Progenitor cell of endocrine pancreas (in vitro differentiated cells): ENCODE results near the gene LDLRAD4. TPM values are rescaled to one million over a fixed set of nuclear protein-coding genes. Genes with fewer than 3 reads are reported as not detected.

Source experiments
- DNase-seq: peaks from one replicate; pipeline ENCODE4 v3.0.0; 2021; ENCODE audit warnings: low spot score; ENCODE audit not compliant: unreplicated experiment
- H3K27ac Mint-ChIP-seq: 2 replicates; pipeline ENCODE4 v1.8.0; 2021; ENCODE audit warnings: mild to moderate bottlenecking, moderate library complexity, mixed read lengths
- H3K27me3 Mint-ChIP-seq: 2 replicates; pipeline ENCODE4 v1.8.0; 2021; ENCODE audit warnings: mixed read lengths
- H3K36me3 Mint-ChIP-seq: 2 replicates; pipeline ENCODE4 v1.8.0; 2022; ENCODE audit warnings: mixed read lengths; ENCODE audit not compliant: insufficient read depth
- H3K4me1 Mint-ChIP-seq: 2 replicates; pipeline ENCODE4 v1.8.0; 2021; ENCODE audit warnings: low read depth, mixed read lengths
- H3K4me3 Mint-ChIP-seq: 2 replicates; pipeline ENCODE4 v1.8.0; 2021; ENCODE audit warnings: low read depth, mild to moderate bottlenecking, moderate library complexity, mixed read lengths
- H3K9me3 Mint-ChIP-seq: 2 replicates; pipeline ENCODE4 v1.8.0; 2021; ENCODE audit warnings: low read depth, mixed read lengths
- CTCF ChIP-seq: fragments of 200-600 bp; sonication (generic); IDR thresholded peaks from one replicate; pipeline ENCODE4 v1.5.0; 2021; ENCODE audit warnings: antibody characterized with exemption, mild to moderate bottlenecking; ENCODE audit not compliant: unreplicated experiment
- total RNA-seq: library from RNA; stranded (reverse); gene quantifications from 2 replicates; pipeline ENCODE4 v1.2.1, GENCODE V29; 2021

The LDLRAD4 gene
- total RNA-seq, 1 donor from 2014 or later = 3.8 TPM

DNA sequence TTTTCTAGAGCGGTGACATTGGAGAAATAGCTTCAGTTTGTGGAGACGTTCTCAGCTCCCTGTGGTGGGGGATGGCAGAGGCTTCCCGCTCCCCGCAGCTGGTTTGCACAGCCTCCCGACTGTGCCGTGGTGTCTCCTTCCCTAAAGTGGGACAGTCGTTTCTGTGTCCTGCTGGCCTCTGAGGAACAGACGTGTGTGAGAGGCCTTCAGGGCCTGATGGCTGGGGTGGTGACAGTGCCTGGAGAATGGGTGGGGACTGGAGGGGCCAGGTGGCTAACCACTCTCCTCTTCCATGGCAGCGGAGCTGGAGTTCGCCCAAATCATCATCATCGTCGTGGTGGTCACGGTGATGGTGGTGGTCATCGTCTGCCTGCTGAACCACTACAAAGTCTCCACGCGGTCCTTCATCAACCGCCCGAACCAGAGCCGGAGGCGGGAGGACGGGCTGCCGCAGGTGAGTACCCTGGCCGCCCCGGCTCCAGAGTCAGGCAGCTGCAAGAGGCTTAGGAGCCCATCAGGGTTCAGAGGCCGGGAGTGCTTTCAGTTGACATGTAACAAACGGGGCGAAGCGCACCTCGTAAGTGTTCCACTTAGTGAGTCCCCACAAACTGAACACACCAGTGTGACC is 402.4 kb downstream of the LDLRAD4 start:
- DNase-seq = no peak
- H3K4me1 Mint-ChIP-seq = peaks cover 4% of the 10 kb centered on the region
- H3K27ac Mint-ChIP-seq = no peak overlapping the region
- TF ChIP-seq CTCF = no peak
- no peak overlapping the region for H3K4me3 Mint-ChIP-seq
- H3K27me3 Mint-ChIP-seq = peaks cover 3% of the 10 kb centered on the region
- no peaks in the 10 kb centered on the region for H3K36me3 Mint-ChIP-seq
- H3K9me3 Mint-ChIP-seq = no peaks in the 10 kb centered on the region

DNA sequence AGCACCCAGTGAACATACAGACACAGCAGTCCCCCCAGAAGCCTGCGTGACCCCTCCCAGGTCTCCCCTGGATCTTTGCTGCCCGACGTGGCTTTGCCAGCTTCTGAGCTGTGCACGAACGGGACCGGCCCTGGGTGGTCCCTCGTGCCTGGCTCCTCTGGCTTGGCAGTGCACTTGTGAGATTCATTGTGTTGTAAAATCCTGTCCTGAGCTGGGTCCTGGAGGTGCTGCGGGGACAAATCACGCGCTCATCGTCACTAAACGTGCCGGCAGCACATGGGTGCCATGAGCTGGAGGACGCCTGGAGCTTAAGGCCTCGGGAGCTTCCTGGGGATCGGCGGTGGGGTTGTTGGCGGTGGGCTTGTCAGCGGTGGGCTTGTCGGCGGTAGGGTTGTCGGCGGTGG is 402.9 kb downstream of the LDLRAD4 start:
- H3K9me3 Mint-ChIP-seq = no peaks in the 10 kb centered on the region
- peaks cover 3% of the 10 kb centered on the region for H3K27me3 Mint-ChIP-seq
- H3K36me3 Mint-ChIP-seq = no peaks in the 10 kb centered on the region
- H3K4me1 Mint-ChIP-seq = peaks cover 4% of the 10 kb centered on the region
- TF ChIP-seq CTCF = no peak
- H3K27ac Mint-ChIP-seq = no peak overlapping the region
- DNase-seq = no peak
- no peak overlapping the region for H3K4me3 Mint-ChIP-seq

GRCh38 chr18:13621886-13622619 is 403.5 kb downstream of the LDLRAD4 start:
- peaks cover 3% of the 10 kb centered on the region for H3K27me3 Mint-ChIP-seq
- H3K9me3 Mint-ChIP-seq = no peaks in the 10 kb centered on the region
- no peaks in the 10 kb centered on the region for H3K36me3 Mint-ChIP-seq
- DNase-seq = no peak
- no peak for TF ChIP-seq CTCF
- H3K4me1 Mint-ChIP-seq = peaks cover 4% of the 10 kb centered on the region
- no peak overlapping the region for H3K27ac Mint-ChIP-seq
- no peak overlapping the region for H3K4me3 Mint-ChIP-seq

GRCh38 chr18:13622751-13623150 is 404.2 kb downstream of the LDLRAD4 start:
- Mint-ChIP-seq H3K4me3 (no peak overlapping the region), H3K27ac (no peak overlapping the region), H3K27me3 (peaks cover 3% of the 10 kb centered on the region), H3K36me3 (no peaks in the 10 kb centered on the region), H3K9me3 (no peaks in the 10 kb centered on the region), H3K4me1 (peaks cover 4% of the 10 kb centered on the region)
- no peak for DNase-seq
- no peak for TF ChIP-seq CTCF

DNA sequence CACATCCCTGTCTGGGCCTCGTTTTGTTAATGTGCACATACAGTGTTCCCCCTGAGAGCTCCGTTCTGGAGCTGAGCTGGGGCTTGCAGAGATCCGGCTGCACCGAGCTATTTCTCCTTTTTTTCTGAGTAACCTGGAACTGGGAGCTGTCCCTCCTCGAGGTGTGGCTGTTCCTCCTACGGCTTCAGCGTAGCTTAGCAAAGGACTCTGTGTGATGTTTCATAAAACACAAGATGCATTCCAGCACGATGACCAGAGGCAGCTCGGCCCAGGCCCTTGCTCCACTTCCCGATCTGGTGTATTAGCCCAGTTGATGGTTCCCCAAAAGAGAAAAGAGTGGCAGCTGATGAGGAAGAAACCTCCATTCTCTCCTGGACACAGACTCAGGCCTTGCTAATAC is 404.8 kb downstream of the LDLRAD4 start:
- H3K4me3 Mint-ChIP-seq = no peak overlapping the region
- DNase-seq = no peak
- no peak for TF ChIP-seq CTCF
- peaks cover 3% of the 10 kb centered on the region for H3K27me3 Mint-ChIP-seq
- no peaks in the 10 kb centered on the region for H3K9me3 Mint-ChIP-seq
- peaks cover 4% of the 10 kb centered on the region for H3K4me1 Mint-ChIP-seq
- H3K27ac Mint-ChIP-seq = no peak overlapping the region
- H3K36me3 Mint-ChIP-seq = no peaks in the 10 kb centered on the region
